ENCODE data around the gene DUSP3.

Gene DUSP3

DNA sequence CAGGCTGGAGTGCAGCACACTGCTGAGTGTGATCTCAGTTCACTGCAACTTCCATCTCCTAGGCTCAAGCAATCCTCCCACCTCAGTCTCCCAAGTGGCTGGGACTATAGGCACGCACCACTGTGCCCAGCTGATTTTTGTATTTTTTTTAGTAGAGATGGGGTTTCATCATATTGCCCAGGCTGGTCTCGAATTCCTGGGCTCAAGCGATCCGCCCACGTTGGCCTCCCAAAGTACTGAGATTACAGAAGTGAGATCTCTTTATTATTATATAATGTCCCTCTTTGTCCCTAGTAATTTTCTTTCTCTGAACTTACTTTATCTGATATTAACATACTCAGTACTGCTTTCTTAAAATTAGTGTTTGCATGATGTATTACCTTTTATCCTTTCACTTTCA lies 9.8 kb upstream of the DUSP3 start:
- H3K9me3 ChIP-seq (ENCODE audit: control insufficient read depth, insufficient read depth, low read length), result no peaks in the 10 kb centered on the region
- H3K36me3 ChIP-seq (ENCODE audit: insufficient read depth, low read length), result no peaks in the 10 kb centered on the region

GRCh38 chr17:43787728-43788127 lies 9.0 kb upstream of the DUSP3 start:
- peaks cover 9% of the 10 kb centered on the region for H3K4me1 ChIP-seq (ENCODE audit: insufficient read depth, low read length)
- no peaks in the 10 kb centered on the region for H3K9me3 ChIP-seq (ENCODE audit: control insufficient read depth, insufficient read depth, low read length)
- no peak overlapping the region for H3K9ac ChIP-seq (ENCODE audit: low read depth, low read length)
- H3K36me3 ChIP-seq (ENCODE audit: insufficient read depth, low read length), result no peaks in the 10 kb centered on the region

More for the DNA sequence above, 9.8 kb upstream of the DUSP3 start:
- Histone ChIP-seq H3K4me1 (ENCODE audit: insufficient read depth, low read length) (peaks cover 7% of the 10 kb centered on the region; the same call in 1 of the 2 replicates), H3K9ac (ENCODE audit: low read depth, low read length) (no peak overlapping the region)

DNA sequence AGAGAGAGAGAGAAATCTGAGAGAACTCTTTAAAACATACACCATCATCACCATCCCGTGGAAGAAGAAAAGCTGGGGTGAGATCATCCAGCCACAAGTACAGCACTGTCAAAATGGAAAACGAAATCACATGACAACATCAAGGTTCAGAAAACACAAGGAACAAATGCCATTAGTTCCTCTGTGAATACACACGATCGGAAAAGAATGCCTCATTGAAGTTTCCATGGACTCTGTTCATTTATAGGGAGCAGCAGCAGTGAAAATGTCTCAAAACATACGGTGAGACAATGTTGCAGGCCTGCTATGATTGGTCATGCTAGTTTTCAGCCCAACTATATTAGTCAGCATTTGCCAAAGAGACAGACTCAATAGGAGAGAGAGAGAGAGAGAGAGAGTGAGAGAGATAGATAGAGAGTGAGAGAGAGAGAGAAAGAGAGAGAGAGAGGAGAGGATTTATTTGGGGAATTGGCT lies 5.9 kb upstream of the DUSP3 start:
- Histone ChIP-seq H3K4me1 (ENCODE audit: insufficient read depth, low read length) (peaks cover 8% of the 10 kb centered on the region), H3K36me3 (ENCODE audit: insufficient read depth, low read length) (no peaks in the 10 kb centered on the region), H3K9ac (ENCODE audit: low read depth, low read length) (no peak overlapping the region), H3K9me3 (ENCODE audit: control insufficient read depth, insufficient read depth, low read length) (no peaks in the 10 kb centered on the region)

DNA sequence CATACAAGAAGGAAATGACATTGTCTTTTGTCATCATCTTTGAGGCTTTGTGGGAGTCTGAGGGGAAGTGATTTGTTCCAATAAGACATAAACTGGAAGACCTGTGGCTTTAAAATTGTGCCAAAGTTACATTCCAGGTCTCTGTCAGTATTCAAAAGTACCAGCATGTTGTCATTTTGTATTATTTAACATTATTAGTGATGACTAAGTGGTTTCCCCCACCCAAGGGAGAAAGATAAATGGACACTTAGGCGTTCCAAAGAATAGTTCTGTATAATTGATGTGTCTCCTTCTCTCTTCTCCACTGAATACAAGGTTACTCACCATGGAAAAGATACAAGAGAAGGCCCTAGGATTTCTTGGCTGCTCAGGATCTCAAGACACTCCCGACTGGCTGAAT lies 5.3 kb upstream of the DUSP3 start:
- H3K9ac ChIP-seq (ENCODE audit: low read depth, low read length), result no peak overlapping the region
- H3K36me3 ChIP-seq (ENCODE audit: insufficient read depth, low read length), result no peaks in the 10 kb centered on the region
- H3K4me1 ChIP-seq (ENCODE audit: insufficient read depth, low read length), result peaks cover 11% of the 10 kb centered on the region
- H3K9me3 ChIP-seq (ENCODE audit: control insufficient read depth, insufficient read depth, low read length), result no peaks in the 10 kb centered on the region

DNA sequence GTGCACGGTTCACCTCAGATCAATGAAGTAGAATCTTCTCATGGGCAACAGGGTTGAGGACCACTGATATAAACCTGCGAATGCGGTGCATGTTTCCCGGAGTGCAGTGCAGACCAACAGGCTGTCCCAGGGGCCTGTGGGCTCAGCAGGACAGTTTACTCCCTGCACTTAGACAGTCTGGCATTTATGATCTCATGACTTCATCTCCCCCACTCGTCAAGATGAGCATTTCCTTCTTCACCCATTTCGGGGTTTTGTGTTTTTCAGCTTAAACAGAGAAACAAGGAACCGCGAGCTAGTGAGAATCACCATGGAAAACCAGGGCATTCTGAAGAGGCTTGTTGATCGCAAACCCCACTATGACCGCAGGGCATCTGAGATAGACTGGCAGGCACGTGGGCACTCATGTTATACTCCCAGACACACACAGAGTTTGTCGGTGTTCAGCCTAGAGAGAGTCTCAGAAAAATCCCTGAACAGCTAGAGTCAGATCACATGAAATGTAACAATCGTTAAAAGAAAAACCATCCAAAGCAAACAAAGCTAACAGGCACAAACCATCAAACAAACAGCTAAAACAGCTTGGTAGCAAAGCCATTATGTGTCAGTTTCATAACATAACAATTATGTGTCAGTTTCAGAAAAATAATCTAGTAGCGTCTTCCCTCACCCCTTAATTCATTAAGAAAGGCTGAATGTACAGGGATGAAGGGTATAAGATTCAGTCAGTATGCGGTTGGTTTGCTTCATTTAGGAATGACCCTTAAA lies 4.3 kb upstream of the DUSP3 start:
- Histone ChIP-seq H3K4me1 (ENCODE audit: insufficient read depth, low read length) (peaks cover 11% of the 10 kb centered on the region), H3K9me3 (ENCODE audit: control insufficient read depth, insufficient read depth, low read length) (no peaks in the 10 kb centered on the region), H3K36me3 (ENCODE audit: insufficient read depth, low read length) (no peaks in the 10 kb centered on the region), H3K9ac (ENCODE audit: low read depth, low read length) (no peak overlapping the region)

DNA sequence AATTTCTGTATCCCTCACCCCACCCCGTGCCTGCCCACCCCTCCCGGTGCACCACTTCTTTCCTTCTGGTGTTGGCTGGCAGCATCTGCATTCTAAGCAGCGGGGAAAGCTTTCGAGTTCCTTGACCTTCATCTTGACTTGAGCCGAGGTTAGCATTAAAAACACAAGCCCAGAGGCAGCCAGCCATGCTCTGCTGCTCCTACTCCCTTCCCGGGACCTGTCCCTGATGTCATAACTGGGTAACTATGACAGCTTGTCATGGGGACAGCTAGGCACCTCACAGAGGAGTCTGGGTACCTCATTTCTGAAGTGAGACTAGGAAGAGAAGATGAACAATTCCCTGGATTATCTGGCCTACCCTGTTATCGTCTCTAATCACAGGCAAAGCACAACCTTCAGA lies 1.4 kb upstream of the DUSP3 start, which contains the start of gene CFAP97D1:
Gene CFAP97D1 (plus strand): TSS at position 301 of the 400 bp plus-strand sequence. CDS start 28 bp downstream, at position 329.
- Histone ChIP-seq H3K36me3 (ENCODE audit: insufficient read depth, low read length) (peaks cover 3% of the 10 kb centered on the region; the same call in 1 of the 2 replicates), H3K9me3 (ENCODE audit: control insufficient read depth, insufficient read depth, low read length) (no peaks in the 10 kb centered on the region), H3K4me1 (ENCODE audit: insufficient read depth, low read length) (peaks cover 11% of the 10 kb centered on the region), H3K9ac (ENCODE audit: low read depth, low read length) (peak within 1 kb of the TSS; percentile 81)

DNA sequence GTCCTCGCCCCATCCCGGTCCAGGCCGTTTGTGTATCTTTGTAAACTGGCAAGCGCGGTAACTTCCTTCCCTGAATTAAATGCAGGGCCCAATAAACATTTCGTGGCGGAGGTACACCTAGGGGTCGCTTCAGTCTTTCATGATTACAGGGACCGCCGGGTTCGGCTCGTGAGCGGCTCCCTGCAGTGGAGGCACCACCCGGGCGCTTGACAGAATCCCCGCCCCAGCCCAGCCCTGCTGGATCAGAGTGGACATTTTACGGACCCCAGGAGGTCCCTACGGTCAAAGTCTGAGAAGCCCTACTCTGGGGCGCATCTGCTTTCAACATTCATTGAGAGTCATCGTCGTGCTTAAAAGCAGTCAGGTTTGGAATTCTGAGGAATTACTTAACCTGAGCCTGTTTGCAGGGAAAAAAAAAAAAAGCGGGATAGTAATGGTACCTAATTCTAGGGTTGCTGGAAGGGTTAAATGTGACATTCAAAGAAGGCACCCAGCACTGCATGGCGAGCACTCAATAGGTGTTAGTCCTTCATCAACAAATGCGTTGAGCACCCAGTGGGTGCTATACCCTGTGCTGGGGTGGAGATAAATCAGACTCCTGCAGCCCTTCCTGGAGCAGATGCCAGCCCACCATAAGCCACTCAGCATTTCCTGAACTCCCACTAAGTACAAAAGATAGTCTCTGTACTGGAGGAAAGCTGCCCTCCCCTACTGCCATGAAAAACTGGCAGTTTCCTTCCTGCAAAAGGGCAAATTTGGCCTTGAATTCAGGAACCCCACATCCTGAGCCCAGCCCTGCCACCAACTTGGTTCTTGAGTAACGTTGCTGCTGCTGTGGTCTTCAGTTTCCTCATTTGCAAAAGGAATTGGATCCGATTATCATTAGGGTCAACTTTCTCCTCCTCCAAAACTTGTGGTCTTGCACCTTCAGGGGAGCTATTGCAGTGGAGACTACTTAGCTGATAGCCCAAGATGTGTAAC lies 658 bp upstream of the DUSP3 start:
- peaks cover 11% of the 10 kb centered on the region for H3K4me1 ChIP-seq (ENCODE audit: insufficient read depth, low read length)
- H3K36me3 ChIP-seq (ENCODE audit: insufficient read depth, low read length), result peaks cover 7% of the 10 kb centered on the region
- H3K9me3 ChIP-seq (ENCODE audit: control insufficient read depth, insufficient read depth, low read length), result no peaks in the 10 kb centered on the region
- H3K9ac ChIP-seq (ENCODE audit: low read depth, low read length), result peak overlapping the region; percentile 81

DNA sequence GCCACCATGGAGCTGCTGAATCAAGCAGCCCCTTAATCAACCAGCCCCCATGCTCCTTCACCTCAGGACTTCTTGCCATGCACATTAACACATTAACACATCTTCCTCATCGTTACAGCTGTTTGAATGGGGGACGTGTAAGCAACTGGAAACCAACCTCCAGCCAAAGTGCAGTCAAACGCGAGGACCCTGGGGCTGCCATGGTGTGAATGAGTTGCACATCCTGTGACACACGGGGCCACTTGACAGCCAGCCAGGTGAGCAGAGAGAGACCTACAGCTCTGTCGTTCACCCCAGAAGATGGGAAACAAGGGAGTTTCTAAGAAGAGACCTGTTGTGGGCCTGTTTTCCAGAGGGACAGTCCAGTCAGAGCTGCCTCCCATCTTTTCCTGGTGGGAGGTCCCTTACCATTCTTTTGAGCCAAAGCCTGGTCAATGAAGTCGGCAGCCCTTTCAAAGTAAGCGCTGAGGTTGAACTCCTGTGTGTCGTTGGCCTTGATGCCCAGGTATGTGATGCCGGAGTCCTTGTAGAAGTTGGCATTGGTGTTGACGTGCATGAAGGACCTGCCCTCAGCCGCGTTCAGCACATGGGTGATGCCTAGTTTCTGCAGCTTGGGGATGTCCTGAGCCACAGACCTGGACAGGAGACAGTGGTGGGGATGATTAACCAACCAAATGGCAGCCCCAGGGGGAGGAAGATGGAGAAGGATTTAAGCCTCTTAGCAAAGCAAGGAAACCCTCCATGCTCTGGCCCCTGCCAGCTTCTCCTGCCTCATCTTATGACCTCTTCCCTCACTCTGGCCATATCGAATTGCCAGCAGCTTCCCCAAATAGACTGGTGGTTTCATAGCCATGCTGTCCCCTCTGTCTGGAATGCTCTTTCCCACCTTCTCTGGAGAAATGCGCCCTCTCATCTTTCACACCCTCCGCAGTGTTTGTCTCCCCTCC lies 4.2 kb downstream of the DUSP3 start:
- no peak overlapping the region for H3K9ac ChIP-seq (ENCODE audit: low read depth, low read length)
- H3K4me1 ChIP-seq (ENCODE audit: insufficient read depth, low read length), result peaks cover 3% of the 10 kb centered on the region
- H3K9me3 ChIP-seq (ENCODE audit: control insufficient read depth, insufficient read depth, low read length), result no peaks in the 10 kb centered on the region
- peaks cover 20% of the 10 kb centered on the region for H3K36me3 ChIP-seq (ENCODE audit: insufficient read depth, low read length)

GRCh38 chr17:43772877-43773648 lies 5.7 kb downstream of the DUSP3 start:
- no peaks in the 10 kb centered on the region for H3K9me3 ChIP-seq (ENCODE audit: control insufficient read depth, insufficient read depth, low read length)
- H3K9ac ChIP-seq (ENCODE audit: low read depth, low read length), result no peak overlapping the region
- no peaks in the 10 kb centered on the region for H3K4me1 ChIP-seq (ENCODE audit: insufficient read depth, low read length)
- H3K36me3 ChIP-seq (ENCODE audit: insufficient read depth, low read length), result peaks cover 20% of the 10 kb centered on the region

GRCh38 chr17:43771463-43771862 lies 7.3 kb downstream of the DUSP3 start:
- Histone ChIP-seq H3K9me3 (ENCODE audit: control insufficient read depth, insufficient read depth, low read length) (no peaks in the 10 kb centered on the region), H3K4me1 (ENCODE audit: insufficient read depth, low read length) (no peaks in the 10 kb centered on the region), H3K9ac (ENCODE audit: low read depth, low read length) (no peak overlapping the region), H3K36me3 (ENCODE audit: insufficient read depth, low read length) (peaks cover 17% of the 10 kb centered on the region)

- no peak overlapping the region for H3K9ac ChIP-seq (ENCODE audit: low read depth, low read length)
- no peaks in the 10 kb centered on the region for H3K4me1 ChIP-seq (ENCODE audit: insufficient read depth, low read length)
- H3K9me3 ChIP-seq (ENCODE audit: control insufficient read depth, insufficient read depth, low read length), result no peaks in the 10 kb centered on the region
- H3K36me3 ChIP-seq (ENCODE audit: insufficient read depth, low read length), result peaks cover 17% of the 10 kb centered on the region
Measured at GRCh38 chr17:43770957-43771356, 7.8 kb downstream of the DUSP3 start.

GRCh38 chr17:43769859-43770258 lies 8.9 kb downstream of the DUSP3 start:
- H3K9ac ChIP-seq (ENCODE audit: low read depth, low read length), result no peak overlapping the region
- no peaks in the 10 kb centered on the region for H3K9me3 ChIP-seq (ENCODE audit: control insufficient read depth, insufficient read depth, low read length)
- no peaks in the 10 kb centered on the region for H3K4me1 ChIP-seq (ENCODE audit: insufficient read depth, low read length)
- peaks cover 17% of the 10 kb centered on the region for H3K36me3 ChIP-seq (ENCODE audit: insufficient read depth, low read length)

DNA sequence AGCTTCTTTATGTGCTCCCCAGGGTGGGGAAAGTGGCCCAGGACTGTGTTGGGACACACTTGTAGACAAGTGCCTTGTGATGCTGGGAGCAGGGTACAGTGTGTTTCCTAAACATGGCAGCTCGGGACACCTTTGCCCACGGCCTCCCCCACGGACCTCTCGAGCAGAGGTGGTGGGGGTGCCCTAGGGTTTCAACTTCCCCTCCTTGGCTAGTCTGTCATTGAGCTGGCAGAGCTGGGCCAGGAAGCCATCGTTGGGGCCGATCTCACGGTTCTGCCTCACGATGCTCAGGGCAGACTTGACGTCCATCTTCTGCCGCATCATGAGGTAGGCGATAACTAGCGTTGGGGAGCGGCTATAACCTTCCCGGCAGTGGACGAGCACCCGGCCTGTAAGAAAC lies 9.4 kb downstream of the DUSP3 start:
- no peak overlapping the region for H3K9ac ChIP-seq (ENCODE audit: low read depth, low read length)
- no peaks in the 10 kb centered on the region for H3K9me3 ChIP-seq (ENCODE audit: control insufficient read depth, insufficient read depth, low read length)
- H3K4me1 ChIP-seq (ENCODE audit: insufficient read depth, low read length), result no peaks in the 10 kb centered on the region
- peaks cover 13% of the 10 kb centered on the region for H3K36me3 ChIP-seq (ENCODE audit: insufficient read depth, low read length)

Measured in ES-I3 (cell line).